GM12878 (cell line): ENCODE data around the gene MRPL27. TPM values are rescaled to one million over a fixed set of nuclear protein-coding genes. Genes with fewer than 3 reads are reported as not detected.

ENCODE experiments used
- ATAC-seq: fragments of 200-7000 bp; cut with Tn5 transposase; 3 replicates; pipeline ENCODE4 v1.9.1; 2020; ENCODE audit warnings: mild to moderate bottlenecking, moderate library complexity
- BruUV-seq: library from RNA; stranded (reverse); fragments of 400-500 nt; replicated peaks from 2 replicates; lab custom pipeline; 2021; lab: Mats Ljungman, UMichigan
- CTCF ChIA-PET: fragments of 300-600 bp; sonication (Branson Sonifier 250); formaldehyde crosslinking; extraction: SDS; loops from one replicate; lab custom pipeline; 2021; ENCODE audit warnings: inconsistent platforms; lab: Yijun Ruan, JAX
- POLR2A ChIA-PET: fragments of 350-600 bp; formaldehyde crosslinking; extraction: SDS; loops from one replicate; lab custom pipeline; 2021; ENCODE audit warnings: inconsistent platforms; lab: Charles Lee
- RAD21 ChIA-PET: fragments of 300-600 bp; sonication (Branson Sonifier 250); formaldehyde crosslinking; loops from one replicate; lab custom pipeline; 2023; ENCODE audit warnings: antibody characterized with exemption; ENCODE audit not compliant: unreplicated experiment; lab: Charles Lee
- SMC1A ChIA-PET: fragments of 300-600 bp; sonication (Branson Sonifier 250); formaldehyde crosslinking; loops from one replicate; lab custom pipeline; 2023; ENCODE audit not compliant: unreplicated experiment, uncharacterized antibody; lab: Charles Lee
- DNase-seq: peaks from one replicate; pipeline ENCODE4 v3.0.0-alpha.2; 2011; ENCODE audit warnings: low read depth, low spot score
- FAIRE-seq: peaks from 3 replicates; lab custom pipeline; 2011; peaks lifted over from hg19 to GRCh38; lab: Jason Lieb, UNC
- H2AFZ ChIP-seq: 2 replicates; pipeline ENCODE4 v1.6.0; 2011; ENCODE audit warnings: low read depth, low read length, control low read depth; ENCODE audit not compliant: control insufficient read depth
- H3K27ac ChIP-seq: 2 replicates; pipeline ENCODE4 v1.5.1; 2011; ENCODE audit warnings: control low read depth; ENCODE audit not compliant: control insufficient read depth, insufficient read depth
- H3K27me3 ChIP-seq, 2 experiments: replicated peaks in 1 of 2; 2 replicates each; pipeline versions ENCODE4 v1.6.0 to v1.6.1; 2011; ENCODE audit warnings: low read length in 1 of 2; ENCODE audit not compliant: control insufficient read depth in 2 of 2, insufficient read depth in 2 of 2
- H3K36me3 ChIP-seq, 2 experiments: 2 replicates each; pipeline ENCODE4 v1.5.1; 2011; ENCODE audit warnings: low read length in 1 of 2; ENCODE audit not compliant: control insufficient read depth in 2 of 2, insufficient read depth in 2 of 2
- H3K4me1 ChIP-seq: 2 replicates; pipeline ENCODE4 v1.6.1; 2011; ENCODE audit warnings: mild to moderate bottlenecking, low read length, moderate library complexity, mixed read lengths; ENCODE audit not compliant: control insufficient read depth, insufficient read depth
- H3K4me2 ChIP-seq: 2 replicates; pipeline ENCODE4 v1.6.0; 2011; ENCODE audit warnings: control low read depth; ENCODE audit not compliant: control insufficient read depth, insufficient read depth
- H3K4me3 ChIP-seq: fragments of 200-600 bp; sonication (generic); 2 replicates; pipeline ENCODE4 v1.5.1; 2016
- H3K79me2 ChIP-seq: 2 replicates; pipeline ENCODE4 v1.6.0; 2011; ENCODE audit warnings: low read length; ENCODE audit not compliant: control insufficient read depth, insufficient read depth
- H3K9ac ChIP-seq: 2 replicates; pipeline ENCODE4 v1.8.0; 2011; ENCODE audit warnings: low read length, control low read depth, mixed read lengths; ENCODE audit not compliant: control insufficient read depth, insufficient read depth
- H3K9me3 ChIP-seq: replicated peaks from 3 replicates; pipeline ENCODE4 v1.5.1; 2011; ENCODE audit warnings: mild to moderate bottlenecking, low read length; ENCODE audit not compliant: control insufficient read depth, insufficient read depth
- H4K20me1 ChIP-seq: 2 replicates; pipeline ENCODE4 v1.6.0; 2011; ENCODE audit not compliant: control insufficient read depth, insufficient read depth
- FOXM1 ChIP-seq: IDR thresholded peaks from 2 replicates; pipeline ENCODE4 v1.6.1; 2012; ENCODE audit warnings: low read depth, mild to moderate bottlenecking, inconsistent platforms, low read length, moderate library complexity
- LARP7 ChIP-seq: fragments of 450-650 bp; IDR thresholded peaks from 2 replicates; pipeline ENCODE4 v1.6.1; 2017; ENCODE audit warnings: mild to moderate bottlenecking
- SMAD1 ChIP-seq: fragments of 450-650 bp; IDR thresholded peaks from 2 replicates; pipeline ENCODE4 v1.6.1; 2018; ENCODE audit warnings: mild to moderate bottlenecking, low read depth; ENCODE audit not compliant: partially characterized antibody
- TBL1XR1 ChIP-seq: IDR thresholded peaks from 2 replicates; pipeline ENCODE4 v1.6.1; 2012; ENCODE audit warnings: low read depth, low read length, improper control_type of control experiment
- TCF3 ChIP-seq: IDR thresholded peaks from 2 replicates; pipeline ENCODE4 v1.6.1; 2012; ENCODE audit warnings: low read depth, mild to moderate bottlenecking, low read length, borderline replicate concordance; ENCODE audit not compliant: insufficient read depth
- WGBS: methylation state at CpG from one replicate; pipeline ENCODE4 v1.1.6; 2016; ENCODE audit warnings: low lambda C conversion rate; ENCODE audit not compliant: insufficient replicate concordance, insufficient coverage; ENCODE audit errors: missing lambda C conversion rate; 5-methylcytosine and 5-hydroxymethylcytosine counted together
- in situ Hi-C: fragments of 300-500 bp; cut with MboI; formaldehyde crosslinking; loops from 9 replicates; pipeline ENCODE4 v1.14.3; 2018; ENCODE audit warnings: mixed read lengths
- intact Hi-C: fragments of 100-400 bp; cut with micrococcal nuclease; formaldehyde crosslinking; loops from one replicate; pipeline ENCODE4 v1.14.2; 2022; ENCODE audit not compliant: unreplicated experiment
- polyA plus RNA-seq, 11 experiments: library from polyadenylated mRNA; depleted of rRNA in 4 of 11; unstranded in 6 of 11; stranded (reverse) in 5 of 11; fragments of >200 nt; fragmentation: Nextera tagmentation in 4 of 11; fragmentation: Illumina TruSeq in 1 of 11; extraction: Ambion mirVana in 4 of 11; extraction: Trizol in 1 of 11; gene quantifications; 1 replicate in 1 of 11; 2 replicates in 10 of 11; pipeline versions ENCODE4 v1.2.1 to v1.2.3, GENCODE V29; 2011 to 2016; ENCODE audit warnings: inconsistent platforms in 2 of 11, missing spikeins in 2 of 11, low read depth in 1 of 11
- total RNA-seq, 4 experiments: library from RNA; depleted of rRNA in 3 of 4; stranded (reverse); fragments of >200 nt in 3 of 4; fragmentation: Illumina TruSeq in 1 of 4; extraction: Trizol in 1 of 4; gene quantifications; 2 replicates each; pipeline versions ENCODE4 v1.2.1 to v1.2.3, GENCODE V29; 2013 to 2021
- TF ChIP-seq, protein P1 (sequence below): IDR thresholded peaks from 2 replicates; pipeline ENCODE4 v1.6.1; 2012; ENCODE audit warnings: mild to moderate bottlenecking, low read depth, low read length
- TF ChIP-seq, protein P2 (sequence below): IDR thresholded peaks from 2 replicates; pipeline ENCODE4 v1.6.1; 2011; ENCODE audit warnings: mild to moderate bottlenecking, low read depth, low read length, moderate library complexity; ENCODE audit not compliant: insufficient replicate concordance
- TF ChIP-seq, protein P3 (sequence below): fragments of 450-650 bp; formaldehyde crosslinking; IDR thresholded peaks from 2 replicates; pipeline ENCODE4 v1.4.0; 2022; ENCODE audit warnings: mild to moderate bottlenecking, moderate library complexity

The MRPL27 gene
- total and polyA plus RNA-seq, 10 of the 15 experiments (the other 5 are each of a cell fraction or from before 2014, with no cell fraction given): 83.0 to 390 (median 131) TPM

DNA sequence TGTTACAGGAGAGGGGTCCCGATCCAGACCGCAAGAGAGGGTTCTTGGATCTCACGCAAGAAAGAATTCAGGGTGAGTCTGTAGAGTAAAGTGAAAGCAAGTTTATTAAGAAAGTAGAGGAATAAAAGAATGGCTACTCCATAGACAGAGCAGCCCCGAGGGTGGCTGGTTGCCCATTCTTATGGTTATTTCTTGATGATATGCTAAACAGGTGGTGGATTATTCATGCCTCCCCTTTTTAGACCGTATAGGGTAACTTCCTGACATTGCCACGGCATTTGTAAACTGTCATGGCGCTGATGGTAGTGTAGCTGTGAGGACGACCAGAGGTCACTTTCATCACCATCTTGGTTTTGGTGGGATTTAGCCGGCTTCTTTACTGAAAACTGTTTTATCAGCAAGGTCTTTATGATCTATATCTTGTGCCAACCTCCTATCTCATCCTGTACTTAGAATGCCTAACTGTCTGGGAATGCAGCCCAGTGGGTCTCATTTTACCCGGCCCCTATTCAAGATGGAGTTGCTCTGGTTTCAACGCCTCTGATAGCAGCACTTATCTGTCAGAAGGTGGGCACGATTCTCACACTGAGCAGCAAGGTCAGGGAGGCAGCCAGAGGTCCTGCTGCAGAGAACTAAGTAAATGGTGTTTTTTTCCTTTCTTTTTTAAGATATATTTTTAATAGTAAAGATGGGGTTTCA lies 53.5 kb downstream of the MRPL27 start (continued):
- TF ChIP-seq, protein P1, sequence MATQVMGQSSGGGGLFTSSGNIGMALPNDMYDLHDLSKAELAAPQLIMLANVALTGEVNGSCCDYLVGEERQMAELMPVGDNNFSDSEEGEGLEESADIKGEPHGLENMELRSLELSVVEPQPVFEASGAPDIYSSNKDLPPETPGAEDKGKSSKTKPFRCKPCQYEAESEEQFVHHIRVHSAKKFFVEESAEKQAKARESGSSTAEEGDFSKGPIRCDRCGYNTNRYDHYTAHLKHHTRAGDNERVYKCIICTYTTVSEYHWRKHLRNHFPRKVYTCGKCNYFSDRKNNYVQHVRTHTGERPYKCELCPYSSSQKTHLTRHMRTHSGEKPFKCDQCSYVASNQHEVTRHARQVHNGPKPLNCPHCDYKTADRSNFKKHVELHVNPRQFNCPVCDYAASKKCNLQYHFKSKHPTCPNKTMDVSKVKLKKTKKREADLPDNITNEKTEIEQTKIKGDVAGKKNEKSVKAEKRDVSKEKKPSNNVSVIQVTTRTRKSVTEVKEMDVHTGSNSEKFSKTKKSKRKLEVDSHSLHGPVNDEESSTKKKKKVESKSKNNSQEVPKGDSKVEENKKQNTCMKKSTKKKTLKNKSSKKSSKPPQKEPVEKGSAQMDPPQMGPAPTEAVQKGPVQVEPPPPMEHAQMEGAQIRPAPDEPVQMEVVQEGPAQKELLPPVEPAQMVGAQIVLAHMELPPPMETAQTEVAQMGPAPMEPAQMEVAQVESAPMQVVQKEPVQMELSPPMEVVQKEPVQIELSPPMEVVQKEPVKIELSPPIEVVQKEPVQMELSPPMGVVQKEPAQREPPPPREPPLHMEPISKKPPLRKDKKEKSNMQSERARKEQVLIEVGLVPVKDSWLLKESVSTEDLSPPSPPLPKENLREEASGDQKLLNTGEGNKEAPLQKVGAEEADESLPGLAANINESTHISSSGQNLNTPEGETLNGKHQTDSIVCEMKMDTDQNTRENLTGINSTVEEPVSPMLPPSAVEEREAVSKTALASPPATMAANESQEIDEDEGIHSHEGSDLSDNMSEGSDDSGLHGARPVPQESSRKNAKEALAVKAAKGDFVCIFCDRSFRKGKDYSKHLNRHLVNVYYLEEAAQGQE: no peak
- TF ChIP-seq, all 136 proteins: peak for 0

DNA sequence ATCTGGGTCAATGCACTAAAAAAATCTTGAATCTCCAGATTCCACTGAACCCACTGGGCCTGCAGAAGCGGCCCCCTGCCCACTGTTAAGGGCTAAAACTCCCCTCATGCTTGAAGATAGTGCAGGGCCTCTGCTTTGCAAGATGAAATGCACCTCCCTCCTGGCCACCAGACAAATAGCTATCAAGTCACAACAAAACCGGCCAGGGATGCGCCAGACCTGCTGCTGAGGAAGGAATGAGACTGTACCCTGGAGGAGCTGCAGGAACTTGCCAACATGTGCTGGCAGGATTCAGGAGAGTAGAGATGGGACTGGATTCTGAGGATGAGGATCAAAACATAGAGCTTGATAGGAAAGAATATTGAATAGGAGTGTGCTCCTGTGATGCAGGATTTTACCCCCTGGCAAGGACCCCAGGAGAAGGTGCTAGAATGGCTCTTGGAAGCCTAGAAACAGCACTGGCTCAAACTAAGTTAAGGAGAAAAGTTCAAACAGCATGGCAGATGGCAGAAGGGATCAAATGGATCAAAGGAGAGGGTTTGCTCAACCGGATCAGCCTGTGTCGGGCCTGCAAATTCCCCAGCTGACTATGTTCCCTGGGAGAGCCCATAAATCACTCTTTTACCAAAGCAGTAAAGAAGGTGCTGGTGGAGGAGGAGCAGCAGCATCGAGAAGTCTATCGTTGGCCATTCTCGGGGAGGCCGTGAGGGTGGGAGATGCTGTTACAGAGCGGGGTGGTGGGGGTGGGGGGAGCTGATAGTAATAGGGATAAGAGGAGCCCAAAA lies 54.3 kb downstream of the MRPL27 start:
- Histone ChIP-seq H3K27me3 (no peaks in the 10 kb centered on the region), H3K4me3 (no peak overlapping the region), H3K4me1 (peaks cover 4% of the 10 kb centered on the region; the same call in 1 of the 2 replicates), H3K9ac (no peak overlapping the region), H3K27ac (no peak overlapping the region), H2AFZ (no peak overlapping the region), H3K79me2 (no peaks in the 10 kb centered on the region), H4K20me1 (no peaks in the 10 kb centered on the region), H3K36me3 (no peaks in the 10 kb centered on the region), H3K9me3 (no peaks in the 10 kb centered on the region; the same call in 2 of the 3 replicates), H3K4me2 (no peak overlapping the region)
- CTCF ChIA-PET: interaction anchor here (1.6 to 4.3 kb wide), 7 partner anchors 10 to 149 kb away, joined by 5 to 23 read pairs (median 9); no protein-coding TSS in a partner anchor
- FAIRE-seq (no peak), ATAC-seq (no peak), DNase-seq (no peak)
- 74% methylated on average over 10 of the region's 10 CpGs for WGBS
- RAD21 ChIA-PET: interaction anchor here (0.6 to 3.7 kb wide), 6 partner anchors 9 to 166 kb away, joined by 3 to 17 read pairs (median 4); partner anchors contain the start of gene XYLT2
- intact Hi-C loops: no loop called here
- SMC1A ChIA-PET: interaction anchor here (0.9 to 1.6 kb wide), 6 partner anchors 9 to 225 kb away, joined by 3 to 9 read pairs (median 4); no protein-coding TSS in a partner anchor
- POLR2A ChIA-PET: interaction anchor here (0.8 to 1.2 kb wide), 3 partner anchors 9 to 27 kb away, joined by 3 to 4 read pairs (median 3); no protein-coding TSS in a partner anchor
- TF ChIP-seq, protein P2, sequence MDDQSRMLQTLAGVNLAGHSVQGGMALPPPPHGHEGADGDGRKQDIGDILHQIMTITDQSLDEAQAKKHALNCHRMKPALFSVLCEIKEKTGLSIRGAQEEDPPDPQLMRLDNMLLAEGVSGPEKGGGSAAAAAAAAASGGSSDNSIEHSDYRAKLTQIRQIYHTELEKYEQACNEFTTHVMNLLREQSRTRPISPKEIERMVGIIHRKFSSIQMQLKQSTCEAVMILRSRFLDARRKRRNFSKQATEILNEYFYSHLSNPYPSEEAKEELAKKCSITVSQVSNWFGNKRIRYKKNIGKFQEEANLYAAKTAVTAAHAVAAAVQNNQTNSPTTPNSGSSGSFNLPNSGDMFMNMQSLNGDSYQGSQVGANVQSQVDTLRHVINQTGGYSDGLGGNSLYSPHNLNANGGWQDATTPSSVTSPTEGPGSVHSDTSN: no peak
- TF ChIP-seq FOXM1 (no peak), LARP7 (no peak), TBL1XR1 (no peak), TCF3 (no peak), SMAD1 (no peak)
- TF ChIP-seq, protein P3, sequence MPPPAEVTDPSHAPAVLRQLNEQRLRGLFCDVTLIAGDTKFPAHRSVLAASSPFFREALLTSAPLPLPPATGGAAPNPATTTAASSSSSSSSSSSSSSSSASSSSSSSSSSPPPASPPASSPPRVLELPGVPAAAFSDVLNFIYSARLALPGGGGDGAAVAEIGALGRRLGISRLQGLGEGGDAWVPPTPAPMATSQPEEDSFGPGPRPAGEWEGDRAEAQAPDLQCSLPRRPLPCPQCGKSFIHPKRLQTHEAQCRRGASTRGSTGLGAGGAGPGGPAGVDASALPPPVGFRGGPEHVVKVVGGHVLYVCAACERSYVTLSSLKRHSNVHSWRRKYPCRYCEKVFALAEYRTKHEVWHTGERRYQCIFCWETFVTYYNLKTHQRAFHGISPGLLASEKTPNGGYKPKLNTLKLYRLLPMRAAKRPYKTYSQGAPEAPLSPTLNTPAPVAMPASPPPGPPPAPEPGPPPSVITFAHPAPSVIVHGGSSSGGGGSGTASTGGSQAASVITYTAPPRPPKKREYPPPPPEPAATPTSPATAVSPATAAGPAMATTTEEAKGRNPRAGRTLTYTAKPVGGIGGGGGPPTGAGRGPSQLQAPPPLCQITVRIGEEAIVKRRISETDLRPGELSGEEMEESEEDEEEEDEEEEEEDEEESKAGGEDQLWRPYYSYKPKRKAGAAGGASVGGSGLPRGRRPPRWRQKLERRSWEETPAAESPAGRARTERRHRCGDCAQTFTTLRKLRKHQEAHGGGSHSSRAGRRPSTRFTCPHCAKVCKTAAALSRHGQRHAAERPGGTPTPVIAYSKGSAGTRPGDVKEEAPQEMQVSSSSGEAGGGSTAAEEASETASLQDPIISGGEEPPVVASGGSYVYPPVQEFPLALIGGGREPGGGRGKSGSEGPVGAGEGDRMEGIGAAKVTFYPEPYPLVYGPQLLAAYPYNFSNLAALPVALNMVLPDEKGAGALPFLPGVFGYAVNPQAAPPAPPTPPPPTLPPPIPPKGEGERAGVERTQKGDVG (CRISPR knock-in tag): no peak
- in situ Hi-C loops: no loop called here
- no TSS peak for BruUV-seq
